GM12892 (cell line): ENCODE results near the gene SIAH3.

Experiments
- POLR2A ChIP-seq: IDR thresholded peaks from 2 replicates; pipeline ENCODE4 v1.6.1; 2011; ENCODE audit warnings: low read depth, low read length, control low read depth
- POLR2AphosphoS5 ChIP-seq: IDR thresholded peaks from 2 replicates; pipeline ENCODE4 v1.6.1; 2011; ENCODE audit warnings: low read depth, low read length, control low read depth

DNA sequence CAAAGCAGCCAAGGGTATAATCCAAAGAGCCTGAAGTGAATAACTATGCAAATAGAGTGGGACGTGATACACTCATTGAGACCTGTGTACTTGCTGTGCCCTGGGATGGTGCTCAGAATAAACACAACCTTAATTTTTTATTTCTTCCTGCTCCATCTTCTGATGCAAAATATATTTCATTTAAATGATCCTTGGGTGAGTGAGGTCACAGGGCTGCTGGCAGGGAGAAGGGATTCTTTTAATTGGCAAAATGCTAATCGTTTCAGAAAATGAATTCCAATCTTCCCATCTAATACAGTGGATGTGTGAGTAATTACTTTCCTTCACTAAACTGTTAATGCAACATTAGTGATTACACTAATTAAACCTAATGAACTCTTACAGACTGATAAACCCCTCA lies 63.5 kb downstream of the SIAH3 start:
- TF ChIP-seq POLR2AphosphoS5: no peak
- TF ChIP-seq POLR2A: no peak
